ENCODE data around the gene ABCD2. TPM values are rescaled to one million over a fixed set of nuclear protein-coding genes. Genes with fewer than 3 reads are reported as not detected.

The ABCD2 gene
- total RNA-seq, 1 experiment from 2014 or later: not detected

DNA sequence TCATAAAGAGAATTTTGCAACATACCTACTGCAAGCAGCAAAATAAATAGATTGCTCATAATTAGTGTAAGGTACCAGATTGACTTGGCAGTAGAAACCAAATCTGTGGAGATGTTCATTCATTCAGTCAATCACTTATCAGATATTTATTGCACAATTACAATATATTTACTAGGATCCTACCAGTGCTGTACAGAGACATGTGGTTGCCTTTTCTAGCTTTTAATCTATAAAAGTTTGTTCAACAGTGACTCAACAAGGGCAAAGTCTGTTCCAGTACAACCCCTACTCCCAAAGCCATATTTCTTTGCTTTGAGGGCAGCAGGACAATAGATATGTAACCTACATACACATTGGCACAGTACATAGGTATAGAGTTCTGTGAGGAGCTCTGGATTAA, 27.3 kb downstream of the ABCD2 start:
- Histone ChIP-seq H3K4me1 (ENCODE audit: insufficient read depth, low read length) (no peaks in the 10 kb centered on the region), H2AK5ac (ENCODE audit: insufficient read length, low read length) (no peak overlapping the region), H3K18ac (ENCODE audit: insufficient read length, low read depth, low read length) (no peak overlapping the region), H2BK15ac (ENCODE audit: low read depth, low read length) (no peak overlapping the region), H3K79me1 (ENCODE audit: insufficient read depth, low read depth, low read length, poor library complexity, severe bottlenecking) (no peaks in the 10 kb centered on the region), H3K27ac (ENCODE audit: insufficient read length, low read depth, low read length) (no peak overlapping the region), H3K9me3 (ENCODE audit: control insufficient read depth, low read depth, low read length) (no peaks in the 10 kb centered on the region), H4K5ac (ENCODE audit: insufficient read length, low read depth, low read length) (no peak overlapping the region), H3K9ac (ENCODE audit: extremely low read depth, insufficient read length, low read length) (no peak overlapping the region), H3K23ac (ENCODE audit: insufficient read length, low read depth, low read length) (no peak overlapping the region), H3K79me2 (ENCODE audit: insufficient read depth, low read length) (no peaks in the 10 kb centered on the region), H3T11ph (ENCODE audit: low read length) (no peak overlapping the region), H2BK20ac (ENCODE audit: low read depth, low read length, poor library complexity, severe bottlenecking) (no peak overlapping the region), H2BK120ac (ENCODE audit: low read depth, low read length, poor library complexity, severe bottlenecking) (no peak overlapping the region), H3K23me2 (ENCODE audit: insufficient read length, low read depth, low read length, poor library complexity, severe bottlenecking) (no peaks in the 10 kb centered on the region), H4K20me1 (ENCODE audit: control insufficient read depth, insufficient read depth, insufficient read length) (no peaks in the 10 kb centered on the region), H3K4me2 (ENCODE audit: insufficient read depth, insufficient read length, low read length) (no peak overlapping the region), H3K14ac (ENCODE audit: insufficient read depth, low read length) (no peak overlapping the region), H3K56ac (ENCODE audit: insufficient read length, low read depth, low read length) (no peak overlapping the region), H2BK12ac (ENCODE audit: insufficient read length, low read depth, low read length) (no peak overlapping the region), H3K4ac (ENCODE audit: low read depth, low read length) (no peak overlapping the region), H3K27me3 (ENCODE audit: insufficient read depth, low read length) (no peaks in the 10 kb centered on the region), H4K8ac (replicated peaks; ENCODE audit: insufficient read length, low read depth, low read length) (no peak overlapping the region), H2AFZ (ENCODE audit: low read length) (no peak overlapping the region), H4K91ac (ENCODE audit: insufficient read length, low read depth, low read length) (no peak overlapping the region), H2BK5ac (ENCODE audit: insufficient read length, low read length) (no peak overlapping the region)
- Mint-ChIP-seq H3K27me3 (ENCODE audit: low read depth) (no peaks in the 10 kb centered on the region), H3K27ac (no peak overlapping the region), H3K36me3 (ENCODE audit: insufficient read depth in 1 of 3, low read depth in 3 of 3) (no peaks in the 10 kb centered on the region), H3K4me3 (no peak overlapping the region), H3K9me3 (peaks cover 2 to 3% of the 10 kb centered on the region in 2 experiments; a peak in 1 of 5 replicates), H3K4me1 (no peaks in the 10 kb centered on the region)
- DNase-seq: no peak
- TF ChIP-seq, protein P1, sequence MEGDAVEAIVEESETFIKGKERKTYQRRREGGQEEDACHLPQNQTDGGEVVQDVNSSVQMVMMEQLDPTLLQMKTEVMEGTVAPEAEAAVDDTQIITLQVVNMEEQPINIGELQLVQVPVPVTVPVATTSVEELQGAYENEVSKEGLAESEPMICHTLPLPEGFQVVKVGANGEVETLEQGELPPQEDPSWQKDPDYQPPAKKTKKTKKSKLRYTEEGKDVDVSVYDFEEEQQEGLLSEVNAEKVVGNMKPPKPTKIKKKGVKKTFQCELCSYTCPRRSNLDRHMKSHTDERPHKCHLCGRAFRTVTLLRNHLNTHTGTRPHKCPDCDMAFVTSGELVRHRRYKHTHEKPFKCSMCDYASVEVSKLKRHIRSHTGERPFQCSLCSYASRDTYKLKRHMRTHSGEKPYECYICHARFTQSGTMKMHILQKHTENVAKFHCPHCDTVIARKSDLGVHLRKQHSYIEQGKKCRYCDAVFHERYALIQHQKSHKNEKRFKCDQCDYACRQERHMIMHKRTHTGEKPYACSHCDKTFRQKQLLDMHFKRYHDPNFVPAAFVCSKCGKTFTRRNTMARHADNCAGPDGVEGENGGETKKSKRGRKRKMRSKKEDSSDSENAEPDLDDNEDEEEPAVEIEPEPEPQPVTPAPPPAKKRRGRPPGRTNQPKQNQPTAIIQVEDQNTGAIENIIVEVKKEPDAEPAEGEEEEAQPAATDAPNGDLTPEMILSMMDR (conservative IDR thresholded peaks at IDR 0.05): no peak

All from H9 (cell line).